Endothelial cell of umbilical vein (primary cell): ENCODE measurements around the gene CNRIP1. TPM values are rescaled to one million over a fixed set of nuclear protein-coding genes. Genes with fewer than 3 reads are reported as not detected.

ENCODE experiments used
- BruUV-seq: library from RNA; stranded (reverse); fragments of 400-500 nt; replicated peaks from 2 replicates; lab custom pipeline; 2021; lab: Mats Ljungman, UMichigan
- CTCF ChIA-PET: fragments of 300-600, 350-600 bp; sonication (Branson Sonifier 250); formaldehyde crosslinking; loops from one replicate; lab custom pipeline; 2021; ENCODE audit warnings: antibody characterized with exemption, inconsistent platforms; lab: Charles Lee
- POLR2A ChIA-PET: fragments of 300-600, 350-600 bp; sonication (Branson Sonifier 250); formaldehyde crosslinking; loops from one replicate; lab custom pipeline; 2021; ENCODE audit warnings: antibody characterized with exemption, inconsistent platforms; lab: Charles Lee
- DNase-seq: peaks from one replicate; pipeline ENCODE4 v3.0.0-alpha.2; 2011; ENCODE audit warnings: low read depth, low spot score
- FAIRE-seq: peaks from 2 replicates; lab custom pipeline; 2011; peaks lifted over from hg19 to GRCh38; lab: Jason Lieb, UNC
- H2AFZ ChIP-seq: 2 replicates; pipeline ENCODE4 v1.6.0; 2012; ENCODE audit warnings: low read depth, low read length, control low read depth, inconsistent platforms
- H3K27ac ChIP-seq: 2 replicates; pipeline ENCODE4 v1.5.1; 2011; ENCODE audit warnings: low read depth, mild to moderate bottlenecking, control low read depth, low read length, moderate library complexity; ENCODE audit not compliant: insufficient read depth
- H3K27me3 ChIP-seq, 2 experiments: 2 replicates each; pipeline versions ENCODE4 v1.6.0 to v1.6.1; 2011; ENCODE audit warnings: low read length in 2 of 2, mixed read lengths in 1 of 2; ENCODE audit not compliant: control insufficient read depth in 2 of 2, insufficient read depth in 2 of 2
- H3K36me3 ChIP-seq, 2 experiments: 2 replicates in 1 of 2; 3 replicates in 1 of 2; pipeline ENCODE4 v1.5.1; 2011; ENCODE audit warnings: low read length in 2 of 2, mild to moderate bottlenecking in 1 of 2, moderate library complexity in 1 of 2; ENCODE audit not compliant: control insufficient read depth in 2 of 2, insufficient read depth in 2 of 2; ENCODE audit errors: extremely low read depth in 1 of 2
- H3K4me1 ChIP-seq: 3 replicates; pipeline ENCODE4 v1.5.1; 2011; ENCODE audit warnings: mild to moderate bottlenecking, low read length; ENCODE audit not compliant: control insufficient read depth, insufficient read depth; ENCODE audit errors: extremely low read depth
- H3K4me2 ChIP-seq: 2 replicates; pipeline ENCODE4 v1.6.1; 2011; ENCODE audit warnings: low read length, control low read depth, mixed read lengths; ENCODE audit not compliant: insufficient read depth
- H3K4me3 ChIP-seq, 3 experiments: fragments of 200-600 bp in 1 of 3; sonication (generic), shearing (Covaris generic) in 1 of 3; replicated peaks in 1 of 3; 2 replicates each; pipeline ENCODE4 v1.5.1; 2011 to 2016; ENCODE audit warnings: control low read depth in 3 of 3, low read length in 3 of 3, mild to moderate bottlenecking in 2 of 3, inconsistent platforms in 1 of 3, low read depth in 1 of 3, moderate library complexity in 1 of 3; ENCODE audit not compliant: insufficient read depth in 1 of 3
- H3K79me2 ChIP-seq: 2 replicates; pipeline ENCODE4 v1.6.0; 2012; ENCODE audit warnings: low read length, inconsistent platforms; ENCODE audit not compliant: control insufficient read depth, insufficient read depth
- H3K9ac ChIP-seq: replicated peaks from 2 replicates; pipeline ENCODE3; 2011; ENCODE audit warnings: low read length, control low read depth; ENCODE audit not compliant: insufficient read depth; ENCODE audit errors: extremely low read depth
- H3K9me1 ChIP-seq: replicated peaks from 3 replicates; pipeline ENCODE4 v1.6.0; 2011; ENCODE audit warnings: mild to moderate bottlenecking, low read length; ENCODE audit not compliant: control insufficient read depth, insufficient read depth; ENCODE audit errors: extremely low read depth
- H3K9me3 ChIP-seq: replicated peaks from 2 replicates; pipeline ENCODE4 v1.5.1; 2012; ENCODE audit warnings: low read length, inconsistent platforms; ENCODE audit not compliant: control insufficient read depth, insufficient read depth
- H4K20me1 ChIP-seq: replicated peaks from 2 replicates; pipeline ENCODE3; 2011; ENCODE audit warnings: mild to moderate bottlenecking, low read length; ENCODE audit not compliant: control insufficient read depth, insufficient read depth; ENCODE audit errors: extremely low read depth
- EZH2 ChIP-seq: IDR thresholded peaks from 2 replicates; pipeline ENCODE4 v1.6.1; 2012; ENCODE audit warnings: borderline replicate concordance, low read depth, mild to moderate bottlenecking, moderate library complexity, low read length, inconsistent platforms; ENCODE audit not compliant: severe bottlenecking
- FOS ChIP-seq: IDR thresholded peaks from 2 replicates; pipeline ENCODE4 v1.6.1; 2011; ENCODE audit warnings: mild to moderate bottlenecking, low read length, moderate library complexity, borderline replicate concordance; ENCODE audit not compliant: insufficient read depth
- GATA2 ChIP-seq: IDR thresholded peaks from 2 replicates; pipeline ENCODE4 v1.7.0; 2011; ENCODE audit warnings: low read depth, mild to moderate bottlenecking, moderate library complexity, mixed read lengths, low read length; ENCODE audit not compliant: insufficient read length, insufficient read depth
- JUN ChIP-seq: IDR thresholded peaks from 2 replicates; pipeline ENCODE4 v1.6.1; 2011; ENCODE audit warnings: borderline replicate concordance, low read depth; ENCODE audit not compliant: insufficient read length, insufficient read depth
- MYC ChIP-seq: IDR thresholded peaks from one replicate; pipeline ENCODE4 v1.6.1; 2011; ENCODE audit warnings: mild to moderate bottlenecking, low read depth, low read length
- POLR2A ChIP-seq: IDR thresholded peaks from 2 replicates; pipeline ENCODE4 v1.6.1; 2012; ENCODE audit warnings: low read depth, mild to moderate bottlenecking, control low read depth, low read length
- POLR2AphosphoS5 ChIP-seq: IDR thresholded peaks from 2 replicates; pipeline ENCODE4 v1.6.1; 2012; ENCODE audit warnings: low read depth, mild to moderate bottlenecking, control low read depth, low read length, moderate library complexity; ENCODE audit not compliant: insufficient read depth
- dilution Hi-C: fragments of 300-500 bp; cut with MboI; formaldehyde crosslinking; loops from one replicate; pipeline ENCODE4 v1.15.0; 2019; ENCODE audit warnings: low sequenced_read_pairs; ENCODE audit not compliant: extremely low pct_ligation_motif_present
- intact Hi-C: fragments of 100-400 bp; cut with micrococcal nuclease; formaldehyde crosslinking; loops from one replicate; pipeline ENCODE4 v1.10.0; 2022
- polyA plus RNA-seq, 4 experiments: library from polyadenylated mRNA; depleted of rRNA in 3 of 4; stranded (reverse) in 3 of 4; unstranded in 1 of 4; fragments of >200 nt; gene quantifications; 2 replicates each; pipeline versions ENCODE4 v1.2.1 to v1.2.3, GENCODE V29; 2011 to 2012; ENCODE audit warnings: missing spikeins in 1 of 4
- total RNA-seq: library from RNA; stranded (reverse); gene quantifications from 2 replicates; pipeline ENCODE4 v1.2.3, GENCODE V29; 2021
- TF ChIP-seq, protein P1 (sequence below): IDR thresholded peaks from 2 replicates; pipeline ENCODE4 v1.6.1; 2011; ENCODE audit not compliant: insufficient read depth, insufficient read length
- TF ChIP-seq, protein P2 (sequence below), 2 donors: IDR thresholded peaks; 1 replicate in 1 of 2; 2 replicates in 1 of 2; pipeline ENCODE4 v1.5.1; 2011; ENCODE audit warnings: low read length in 2 of 2, mild to moderate bottlenecking in 2 of 2, moderate library complexity in 2 of 2, control low read depth in 1 of 2, inconsistent platforms in 1 of 2, low read depth in 1 of 2; ENCODE audit not compliant: insufficient read depth in 1 of 2; ENCODE audit errors: extremely low read depth in 1 of 2

The CNRIP1 gene
- total and polyA plus RNA-seq, 2 donors (not counting 3 experiments of a cell fraction or from before 2014, with no cell fraction given): 74.6 to 98.9 TPM

DNA sequence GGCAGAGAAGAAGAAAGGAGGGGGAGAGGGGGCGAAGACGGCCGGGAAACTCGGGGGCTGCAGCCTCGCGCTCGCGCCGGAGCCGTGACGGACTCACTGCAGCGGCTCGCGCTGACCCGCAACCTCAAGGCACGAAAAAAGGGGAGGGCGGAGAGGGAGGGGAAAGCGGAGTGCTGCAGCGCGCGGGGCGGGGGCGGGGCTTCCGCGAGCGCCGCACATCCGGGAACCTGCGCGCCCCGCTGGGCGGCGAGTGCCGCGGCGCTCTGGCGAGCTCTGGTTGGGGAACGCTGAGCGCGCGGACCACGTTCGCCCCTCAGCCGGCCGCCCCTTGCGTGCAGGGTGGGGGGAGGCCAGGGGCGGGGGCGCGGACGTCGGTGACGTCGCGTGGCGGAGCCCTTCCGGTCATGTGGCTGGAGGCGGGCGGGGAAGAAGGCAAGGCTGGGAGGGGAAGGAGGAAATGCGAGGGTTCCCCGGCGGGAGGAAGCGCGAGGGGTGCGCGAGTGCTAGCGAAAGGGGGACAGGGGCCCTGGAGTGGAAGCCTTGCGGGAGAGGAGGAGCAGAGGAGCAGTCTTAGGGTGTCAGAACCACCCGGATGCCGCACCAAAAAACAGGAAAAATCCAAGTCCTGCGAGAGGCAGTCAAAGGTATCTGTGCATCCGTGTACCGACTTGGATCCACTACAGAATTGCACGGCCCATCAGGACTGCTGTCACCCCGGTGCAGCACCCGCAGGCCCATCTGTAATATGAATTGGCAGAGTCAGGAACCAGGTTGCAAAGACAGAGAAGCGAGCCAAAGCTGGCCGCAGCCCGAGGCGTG is 67.1 kb downstream of the CNRIP1 start, which contains the start of gene PPP3R1:
Gene PPP3R1, minus strand, starts transcription at position 133 of the 819 bp plus-strand sequence. CDS start 405 bp downstream, outside the sequence.
- TF ChIP-seq JUN: no peak
- TF ChIP-seq MYC: peak; percentile 21
- TF ChIP-seq POLR2AphosphoS5: peak; percentile 83
- TF ChIP-seq GATA2: no peak
- peak; percentile 91 for TF ChIP-seq POLR2A
- no peak for TF ChIP-seq FOS
- TF ChIP-seq, protein P1, sequence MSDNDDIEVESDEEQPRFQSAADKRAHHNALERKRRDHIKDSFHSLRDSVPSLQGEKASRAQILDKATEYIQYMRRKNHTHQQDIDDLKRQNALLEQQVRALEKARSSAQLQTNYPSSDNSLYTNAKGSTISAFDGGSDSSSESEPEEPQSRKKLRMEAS: peak; percentile 73
- TF ChIP-seq, protein P2, sequence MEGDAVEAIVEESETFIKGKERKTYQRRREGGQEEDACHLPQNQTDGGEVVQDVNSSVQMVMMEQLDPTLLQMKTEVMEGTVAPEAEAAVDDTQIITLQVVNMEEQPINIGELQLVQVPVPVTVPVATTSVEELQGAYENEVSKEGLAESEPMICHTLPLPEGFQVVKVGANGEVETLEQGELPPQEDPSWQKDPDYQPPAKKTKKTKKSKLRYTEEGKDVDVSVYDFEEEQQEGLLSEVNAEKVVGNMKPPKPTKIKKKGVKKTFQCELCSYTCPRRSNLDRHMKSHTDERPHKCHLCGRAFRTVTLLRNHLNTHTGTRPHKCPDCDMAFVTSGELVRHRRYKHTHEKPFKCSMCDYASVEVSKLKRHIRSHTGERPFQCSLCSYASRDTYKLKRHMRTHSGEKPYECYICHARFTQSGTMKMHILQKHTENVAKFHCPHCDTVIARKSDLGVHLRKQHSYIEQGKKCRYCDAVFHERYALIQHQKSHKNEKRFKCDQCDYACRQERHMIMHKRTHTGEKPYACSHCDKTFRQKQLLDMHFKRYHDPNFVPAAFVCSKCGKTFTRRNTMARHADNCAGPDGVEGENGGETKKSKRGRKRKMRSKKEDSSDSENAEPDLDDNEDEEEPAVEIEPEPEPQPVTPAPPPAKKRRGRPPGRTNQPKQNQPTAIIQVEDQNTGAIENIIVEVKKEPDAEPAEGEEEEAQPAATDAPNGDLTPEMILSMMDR (IDR thresholded peaks at IDR 0.05; ENCODE audit: extremely low read depth in 1 of 2, insufficient read depth in 1 of 2, low read depth in 1 of 2, low read length in 2 of 2): no peak
- no peak for TF ChIP-seq EZH2
- ChIA-PET POLR2A (interaction anchor here (1.2 to 1.4 kb wide), 2 partner anchors 27 to 67 kb away, joined by 3 to 20 read pairs; partner anchors contain the start of gene CNRIP1), CTCF (interaction anchor here (0.6 to 4.6 kb wide), 14 partner anchors 8 to 130 kb away, joined by 3 to 60 read pairs (median 5); partner anchors contain the start of genes CNRIP1 and PNO1)
- dilution Hi-C loops (no loop called here), intact Hi-C loops (loop anchor here (1.0 to 10.0 kb wide), 4 partner anchors 68 to 192 kb away; partner anchors contain the start of gene PNO1)
- H3K4me1 ChIP-seq: peaks cover 42% of the 10 kb centered on the region
- H3K9me1 ChIP-seq: no peaks in the 10 kb centered on the region
- peak; percentile 81 for FAIRE-seq
- peak within 1 kb of the TSS; percentile 99 for H3K4me2 ChIP-seq
- peak within 1 kb of the TSS; percentile 59 to 98 (median 96) for H3K4me3 ChIP-seq
- H3K9me3 ChIP-seq: no peaks in the 10 kb centered on the region
- H3K79me2 ChIP-seq: peaks cover 46% of the 10 kb centered on the region
- peak; percentile 97 for DNase-seq
- H3K36me3 ChIP-seq: no peaks in the 10 kb centered on the region
- H3K9ac ChIP-seq: peak within 1 kb of the TSS; percentile 98
- no peaks in the 10 kb centered on the region for H3K27me3 ChIP-seq
- peak within 1 kb of the TSS; percentile 91 for H3K27ac ChIP-seq
- peaks cover 14% of the 10 kb centered on the region for H4K20me1 ChIP-seq
- H2AFZ ChIP-seq: peak within 1 kb of the TSS; percentile 89
- TSS peak; percentile 84 for BruUV-seq
